Parathyroid adenoma (tissue), 2 donors: ENCODE measurements around the gene BPIFB4.
"Not testable (repeated sequence)": the region's sequence is repeated elsewhere in the genome, so short reads cannot be mapped to it uniquely, and the experiment has no call there.

Experiments
- H2AFZ ChIP-seq: fragments of 300-600 bp; sonication (generic); one replicate; pipeline ENCODE4 v1.7.0; 2017; ENCODE audit warnings: antibody characterized with exemption, mild to moderate bottlenecking
- H3K27ac ChIP-seq: fragments of 300-600 bp; sonication (generic); one replicate; pipeline ENCODE4 v1.7.0; 2017
- H3K27me3 ChIP-seq: fragments of 300-600 bp; sonication (generic); one replicate; pipeline ENCODE4 v1.7.0; 2017; ENCODE audit warnings: low read length; ENCODE audit not compliant: control insufficient read depth, insufficient read depth
- H3K36me3 ChIP-seq: fragments of 300-600 bp; sonication (generic); one replicate; pipeline ENCODE4 v1.7.0; 2017; ENCODE audit warnings: low read length; ENCODE audit not compliant: control insufficient read depth, insufficient read depth
- H3K4me1 ChIP-seq: fragments of 300-600 bp; sonication (generic); one replicate; pipeline ENCODE4 v1.7.0; 2017; ENCODE audit warnings: control low read depth
- H3K4me2 ChIP-seq: fragments of 300-600 bp; sonication (generic); one replicate; pipeline ENCODE4 v1.7.0; 2017; ENCODE audit warnings: low read length
- H3K4me3 ChIP-seq: fragments of 300-600 bp; sonication (generic); one replicate; pipeline ENCODE4 v1.7.0; 2017; ENCODE audit warnings: low read depth, low read length
- H3K79me2 ChIP-seq: fragments of 300-600 bp; sonication (generic); one replicate; pipeline ENCODE4 v1.7.0; 2017; ENCODE audit warnings: control low read depth
- H3K9ac ChIP-seq: fragments of 300-600 bp; sonication (generic); one replicate; pipeline ENCODE4 v1.7.0; 2017; ENCODE audit warnings: mild to moderate bottlenecking
- H3K9me3 ChIP-seq: fragments of 300-600 bp; sonication (generic); one replicate; pipeline ENCODE4 v1.7.0; 2017; ENCODE audit warnings: low read length; ENCODE audit not compliant: control insufficient read depth
- CTCF ChIP-seq: fragments of 300-600 bp; sonication (generic); IDR thresholded peaks from one replicate; pipeline ENCODE4 v1.7.0; 2017; ENCODE audit warnings: antibody characterized with exemption, mild to moderate bottlenecking
- donor health status: primary hyperparathyroidism.

The BPIFB4 gene

DNA sequence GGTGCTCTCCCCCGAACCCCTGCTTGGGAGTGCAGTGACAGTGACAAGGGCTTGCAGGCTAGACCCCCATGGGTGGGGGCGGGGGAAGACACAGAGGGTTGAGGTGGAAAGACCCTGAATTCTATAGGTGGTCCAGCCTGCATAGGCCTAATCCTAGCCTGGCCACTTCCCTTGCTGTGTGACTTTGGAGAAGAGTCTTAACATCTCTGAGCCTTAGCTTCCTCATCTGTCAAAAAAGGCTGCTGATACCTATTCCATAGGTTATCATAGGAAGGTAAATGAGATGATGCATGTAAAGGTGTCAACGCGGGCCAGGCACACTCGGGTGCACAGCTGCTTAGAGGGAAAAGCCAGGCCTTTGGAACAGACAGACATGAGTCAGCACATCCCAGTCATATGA lies 15.8 kb downstream of the BPIFB4 start:
- no peak overlapping the region for H3K27ac ChIP-seq
- no peak overlapping the region for H3K9ac ChIP-seq
- no peak overlapping the region for H3K4me2 ChIP-seq
- no peaks in the 10 kb centered on the region for H3K9me3 ChIP-seq
- no peaks in the 10 kb centered on the region for H3K27me3 ChIP-seq
- H3K79me2 ChIP-seq: no peaks in the 10 kb centered on the region
- no peak overlapping the region for H3K4me3 ChIP-seq
- H3K36me3 ChIP-seq: no peaks in the 10 kb centered on the region
- no peaks in the 10 kb centered on the region for H3K4me1 ChIP-seq
- no peak for TF ChIP-seq CTCF
- no peak overlapping the region for H2AFZ ChIP-seq

DNA sequence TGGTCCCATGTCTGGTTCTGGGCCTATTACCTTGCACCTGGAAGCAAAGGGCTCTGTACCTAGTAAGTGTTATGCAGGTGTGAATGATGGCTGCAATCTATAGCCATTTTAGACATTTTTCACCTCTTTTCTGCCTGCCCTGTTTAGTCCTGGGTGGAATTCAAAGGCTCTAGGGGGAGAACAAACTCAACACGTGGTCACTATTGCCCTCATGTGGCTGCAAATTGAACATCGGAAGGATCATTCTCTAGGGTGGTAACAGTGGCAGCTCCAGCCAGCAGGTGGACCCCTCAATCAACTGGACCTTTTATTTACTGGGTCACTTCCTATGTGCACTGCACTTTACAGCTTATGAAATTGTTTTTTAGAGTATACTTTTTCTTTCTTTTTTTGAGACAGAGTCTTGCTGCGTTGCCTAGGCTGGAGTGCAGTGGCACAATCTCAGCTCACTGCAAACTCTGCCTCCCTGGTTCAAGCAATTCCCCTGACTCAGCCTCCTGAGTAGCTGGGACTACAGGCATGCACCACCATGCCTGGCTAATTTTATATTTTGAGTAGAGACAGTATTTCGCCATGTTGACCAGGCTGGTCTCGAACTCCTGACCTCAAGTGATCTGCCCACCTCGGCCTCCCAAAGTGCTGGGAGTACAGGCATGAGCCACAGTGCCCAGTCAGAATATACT lies 16.6 kb downstream of the BPIFB4 start:
- not testable (repeated sequence) for H3K4me3 ChIP-seq, H3K27ac ChIP-seq, H3K9me3 ChIP-seq, H3K9ac ChIP-seq, H3K27me3 ChIP-seq, H3K4me2 ChIP-seq, H2AFZ ChIP-seq, H3K36me3 ChIP-seq, H3K79me2 ChIP-seq, H3K4me1 ChIP-seq
- TF ChIP-seq CTCF: peak; percentile 63

DNA sequence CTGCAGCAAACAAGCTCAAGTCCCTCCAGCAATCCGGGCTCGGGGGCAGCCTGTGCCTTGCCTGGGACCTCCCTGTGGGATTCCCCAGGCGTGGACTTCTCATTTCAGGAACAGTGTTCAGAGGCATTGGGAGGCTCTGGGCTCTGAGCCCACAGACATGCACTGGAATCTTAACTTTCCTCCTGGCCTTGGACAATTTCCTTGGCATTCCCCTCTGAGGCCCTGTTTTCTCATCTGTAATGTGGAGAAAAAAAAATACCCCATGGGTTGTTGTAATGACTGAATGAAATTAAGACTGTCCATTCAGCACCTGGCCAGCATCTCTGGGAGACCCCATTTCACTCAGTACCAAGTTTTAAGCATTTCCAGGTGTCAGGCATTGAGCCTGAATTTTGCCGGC lies 17.6 kb downstream of the BPIFB4 start:
- no peaks in the 10 kb centered on the region for H3K9me3 ChIP-seq
- no peak overlapping the region for H3K4me3 ChIP-seq
- no peaks in the 10 kb centered on the region for H3K36me3 ChIP-seq
- no peaks in the 10 kb centered on the region for H3K79me2 ChIP-seq
- no peak overlapping the region for H3K27ac ChIP-seq
- H3K27me3 ChIP-seq: no peaks in the 10 kb centered on the region
- no peak overlapping the region for H3K9ac ChIP-seq
- no peak overlapping the region for H3K4me2 ChIP-seq
- no peak overlapping the region for H2AFZ ChIP-seq
- H3K4me1 ChIP-seq: no peaks in the 10 kb centered on the region
- TF ChIP-seq CTCF: no peak

DNA sequence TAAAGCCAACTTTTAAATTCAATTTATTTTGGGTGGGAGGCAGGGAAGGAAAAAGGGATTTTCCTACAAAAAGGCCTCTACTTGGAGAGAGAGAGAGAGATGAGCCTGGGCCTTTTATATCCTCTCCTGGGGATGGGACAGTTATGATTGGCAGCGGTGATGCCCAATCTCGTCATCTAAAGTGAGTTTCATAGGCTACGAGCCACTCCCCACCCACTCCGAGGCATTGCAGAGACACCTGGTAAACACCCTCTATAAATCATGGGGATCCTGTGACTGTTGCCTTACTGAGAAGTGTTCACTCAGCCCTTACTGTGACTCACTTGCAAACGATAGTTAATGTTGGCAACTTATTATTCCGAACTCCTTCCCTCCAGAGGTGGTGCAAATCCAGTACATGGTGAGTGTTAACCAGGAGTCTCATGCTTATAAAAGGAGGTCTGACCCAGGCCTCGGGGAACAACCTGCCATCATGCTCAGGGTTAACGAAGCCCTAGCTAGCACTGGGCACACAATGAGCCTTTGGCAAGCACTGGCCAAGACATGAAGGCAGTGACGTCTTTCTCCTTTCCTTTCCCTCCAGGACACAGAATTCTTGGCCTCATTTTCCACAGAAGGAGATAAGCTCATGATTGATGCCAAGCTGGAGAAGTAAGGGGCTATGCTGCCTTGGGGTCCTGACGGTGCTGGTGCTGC lies 20.5 kb downstream of the BPIFB4 start:
- H3K36me3 ChIP-seq: no peaks in the 10 kb centered on the region
- H3K27me3 ChIP-seq: no peaks in the 10 kb centered on the region
- TF ChIP-seq CTCF: no peak

DNA sequence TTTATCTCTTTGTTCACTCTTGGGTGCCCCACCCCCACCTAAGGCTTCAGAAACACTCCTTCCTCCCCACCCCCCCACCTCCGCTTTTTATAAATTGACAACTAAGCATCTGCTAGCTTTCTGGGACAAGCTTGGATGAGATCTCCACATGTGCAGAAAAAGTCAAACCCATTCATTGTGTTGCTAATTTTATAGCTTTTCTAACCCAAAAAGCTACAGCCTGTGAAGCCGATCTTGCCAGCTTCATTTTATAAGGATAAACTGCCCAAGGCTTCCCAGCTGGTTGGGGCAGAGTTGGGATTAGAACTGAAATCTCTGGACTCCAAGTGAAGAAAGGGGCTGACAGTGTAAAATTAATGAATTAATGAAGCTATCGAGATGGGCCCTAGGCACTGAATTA lies 24.1 kb downstream of the BPIFB4 start:
- Histone ChIP-seq H3K9ac (no peak overlapping the region), H3K9me3 (no peaks in the 10 kb centered on the region), H3K4me3 (no peak overlapping the region), H3K79me2 (no peaks in the 10 kb centered on the region), H3K27ac (no peak overlapping the region), H3K27me3 (no peaks in the 10 kb centered on the region), H2AFZ (no peak overlapping the region), H3K4me2 (no peak overlapping the region), H3K36me3 (no peaks in the 10 kb centered on the region), H3K4me1 (no peaks in the 10 kb centered on the region)
- no peak for TF ChIP-seq CTCF

More for the DNA sequence above, 20.5 kb downstream of the BPIFB4 start:
- Histone ChIP-seq H3K4me3 (no peak overlapping the region), H3K27ac (no peak overlapping the region), H3K9ac (no peak overlapping the region), H3K79me2 (no peaks in the 10 kb centered on the region), H2AFZ (no peak overlapping the region), H3K4me1 (no peaks in the 10 kb centered on the region), H3K9me3 (no peaks in the 10 kb centered on the region), H3K4me2 (no peak overlapping the region)
